Brain microvascular endothelial cell (primary cell): ENCODE results near the gene PLA2G5.

ENCODE experiments used
- DNase-seq: peaks from one replicate; pipeline ENCODE4 v3.0.0-alpha.2; 2020
- H3K27ac ChIP-seq: fragments of 250-450 bp; sonication (Bioruptor Pico); 2 replicates; pipeline ENCODE4 v1.5.1; 2020; ENCODE audit warnings: mild to moderate bottlenecking, moderate library complexity
- H3K27me3 ChIP-seq: fragments of 250-450 bp; sonication (Bioruptor Pico); replicated peaks from 2 replicates; pipeline ENCODE4 v1.5.1; 2020; ENCODE audit warnings: mild to moderate bottlenecking
- H3K36me3 ChIP-seq: fragments of 250-450 bp; sonication (Bioruptor Pico); replicated peaks from 2 replicates; pipeline ENCODE4 v1.5.1; 2020; ENCODE audit warnings: mild to moderate bottlenecking
- H3K4me3 ChIP-seq: 2 replicates; pipeline ENCODE4 v1.5.1; 2011; ENCODE audit warnings: low read depth, mild to moderate bottlenecking, control low read depth, low read length, moderate library complexity
- CTCF ChIP-seq: IDR thresholded peaks from 2 replicates; pipeline ENCODE4 v1.5.1; 2011; ENCODE audit warnings: low read depth, mild to moderate bottlenecking, moderate library complexity, low read length, control low read depth, inconsistent platforms; ENCODE audit errors: missing control alignments
- in situ Hi-C: cut with HindIII; loops from 2 replicates; pipeline ENCODE4 v1.10.0; 2017; ENCODE audit warnings: low sequenced_read_pairs, low pct_ligation_motif_present

PLA2G5 gene

GRCh38 chr1:20095564-20096434 is 25.8 kb downstream of the PLA2G5 start:
- in situ Hi-C loops, result no loop called here
- peaks cover 2% of the 10 kb centered on the region for H3K27me3 ChIP-seq
- no peak for DNase-seq
- no peak overlapping the region for H3K27ac ChIP-seq
- H3K4me3 ChIP-seq, result no peak overlapping the region
- TF ChIP-seq CTCF, result no peak
- no peaks in the 10 kb centered on the region for H3K36me3 ChIP-seq

- Histone ChIP-seq H3K36me3 (no peaks in the 10 kb centered on the region), H3K4me3 (no peak overlapping the region), H3K27me3 (peaks cover 2% of the 10 kb centered on the region), H3K27ac (no peak overlapping the region)
- DNase-seq, result no peak
- no peak for TF ChIP-seq CTCF
- in situ Hi-C loops, result no loop called here
These were observed 26.9 kb downstream of the PLA2G5 start for GRCh38 chr1:20096840-20097447.

GRCh38 chr1:20099533-20099932 is 29.5 kb downstream of the PLA2G5 start:
- Histone ChIP-seq H3K27me3 (no peaks in the 10 kb centered on the region), H3K36me3 (no peaks in the 10 kb centered on the region), H3K4me3 (no peak overlapping the region), H3K27ac (no peak overlapping the region)
- TF ChIP-seq CTCF, result no peak
- in situ Hi-C loops, result no loop called here
- DNase-seq, result no peak

- Histone ChIP-seq H3K27ac (no peak overlapping the region), H3K4me3 (no peak overlapping the region), H3K36me3 (no peaks in the 10 kb centered on the region), H3K27me3 (no peaks in the 10 kb centered on the region)
- peak; percentile 36 for DNase-seq
- in situ Hi-C loops, result no loop called here
- TF ChIP-seq CTCF, result peak; percentile 82
These were observed 30.8 kb downstream of the PLA2G5 start for GRCh38 chr1:20100632-20101355.

GRCh38 chr1:20102875-20103274 is 32.9 kb downstream of the PLA2G5 start:
- no peak for TF ChIP-seq CTCF
- Histone ChIP-seq H3K4me3 (no peak overlapping the region), H3K27ac (no peak overlapping the region), H3K27me3 (no peaks in the 10 kb centered on the region), H3K36me3 (no peaks in the 10 kb centered on the region)
- in situ Hi-C loops, result no loop called here
- DNase-seq, result no peak
